Endothelial cell of umbilical vein (primary cell): ENCODE results near the gene CCDC167. TPM values are rescaled to one million over a fixed set of nuclear protein-coding genes. Genes with fewer than 3 reads are reported as not detected.

ENCODE experiments used
- BruUV-seq: library from RNA; stranded (reverse); fragments of 400-500 nt; replicated peaks from 2 replicates; lab custom pipeline; 2021; lab: Mats Ljungman, UMichigan
- CTCF ChIA-PET: fragments of 300-600, 350-600 bp; sonication (Branson Sonifier 250); formaldehyde crosslinking; loops from one replicate; lab custom pipeline; 2021; ENCODE audit warnings: antibody characterized with exemption, inconsistent platforms; lab: Charles Lee
- POLR2A ChIA-PET: fragments of 300-600, 350-600 bp; sonication (Branson Sonifier 250); formaldehyde crosslinking; loops from one replicate; lab custom pipeline; 2021; ENCODE audit warnings: antibody characterized with exemption, inconsistent platforms; lab: Charles Lee
- DNase-seq: peaks from one replicate; pipeline ENCODE4 v3.0.0-alpha.2; 2011; ENCODE audit warnings: low read depth, low spot score
- FAIRE-seq: peaks from 2 replicates; lab custom pipeline; 2011; peaks lifted over from hg19 to GRCh38; lab: Jason Lieb, UNC
- H2AFZ ChIP-seq: 2 replicates; pipeline ENCODE4 v1.6.0; 2012; ENCODE audit warnings: low read depth, low read length, control low read depth, inconsistent platforms
- H3K27ac ChIP-seq: 2 replicates; pipeline ENCODE4 v1.5.1; 2011; ENCODE audit warnings: low read depth, mild to moderate bottlenecking, control low read depth, low read length, moderate library complexity; ENCODE audit not compliant: insufficient read depth
- H3K27me3 ChIP-seq, 2 experiments: 2 replicates each; pipeline versions ENCODE4 v1.6.0 to v1.6.1; 2011; ENCODE audit warnings: low read length in 2 of 2, mixed read lengths in 1 of 2; ENCODE audit not compliant: control insufficient read depth in 2 of 2, insufficient read depth in 2 of 2
- H3K36me3 ChIP-seq, 2 experiments: 2 replicates in 1 of 2; 3 replicates in 1 of 2; pipeline ENCODE4 v1.5.1; 2011; ENCODE audit warnings: low read length in 2 of 2, mild to moderate bottlenecking in 1 of 2, moderate library complexity in 1 of 2; ENCODE audit not compliant: control insufficient read depth in 2 of 2, insufficient read depth in 2 of 2; ENCODE audit errors: extremely low read depth in 1 of 2
- H3K4me1 ChIP-seq: 3 replicates; pipeline ENCODE4 v1.5.1; 2011; ENCODE audit warnings: mild to moderate bottlenecking, low read length; ENCODE audit not compliant: control insufficient read depth, insufficient read depth; ENCODE audit errors: extremely low read depth
- H3K4me2 ChIP-seq: 2 replicates; pipeline ENCODE4 v1.6.1; 2011; ENCODE audit warnings: low read length, control low read depth, mixed read lengths; ENCODE audit not compliant: insufficient read depth
- H3K4me3 ChIP-seq, 3 experiments: fragments of 200-600 bp in 1 of 3; sonication (generic), shearing (Covaris generic) in 1 of 3; replicated peaks in 1 of 3; 2 replicates each; pipeline ENCODE4 v1.5.1; 2011 to 2016; ENCODE audit warnings: control low read depth in 3 of 3, low read length in 3 of 3, mild to moderate bottlenecking in 2 of 3, inconsistent platforms in 1 of 3, low read depth in 1 of 3, moderate library complexity in 1 of 3; ENCODE audit not compliant: insufficient read depth in 1 of 3
- H3K79me2 ChIP-seq: 2 replicates; pipeline ENCODE4 v1.6.0; 2012; ENCODE audit warnings: low read length, inconsistent platforms; ENCODE audit not compliant: control insufficient read depth, insufficient read depth
- H3K9ac ChIP-seq: replicated peaks from 2 replicates; pipeline ENCODE3; 2011; ENCODE audit warnings: low read length, control low read depth; ENCODE audit not compliant: insufficient read depth; ENCODE audit errors: extremely low read depth
- H3K9me1 ChIP-seq: replicated peaks from 3 replicates; pipeline ENCODE4 v1.6.0; 2011; ENCODE audit warnings: mild to moderate bottlenecking, low read length; ENCODE audit not compliant: control insufficient read depth, insufficient read depth; ENCODE audit errors: extremely low read depth
- H3K9me3 ChIP-seq: replicated peaks from 2 replicates; pipeline ENCODE4 v1.5.1; 2012; ENCODE audit warnings: low read length, inconsistent platforms; ENCODE audit not compliant: control insufficient read depth, insufficient read depth
- H4K20me1 ChIP-seq: replicated peaks from 2 replicates; pipeline ENCODE3; 2011; ENCODE audit warnings: mild to moderate bottlenecking, low read length; ENCODE audit not compliant: control insufficient read depth, insufficient read depth; ENCODE audit errors: extremely low read depth
- FOS ChIP-seq: IDR thresholded peaks from 2 replicates; pipeline ENCODE4 v1.6.1; 2011; ENCODE audit warnings: mild to moderate bottlenecking, low read length, moderate library complexity, borderline replicate concordance; ENCODE audit not compliant: insufficient read depth
- JUN ChIP-seq: IDR thresholded peaks from 2 replicates; pipeline ENCODE4 v1.6.1; 2011; ENCODE audit warnings: borderline replicate concordance, low read depth; ENCODE audit not compliant: insufficient read length, insufficient read depth
- POLR2AphosphoS5 ChIP-seq: IDR thresholded peaks from 2 replicates; pipeline ENCODE4 v1.6.1; 2012; ENCODE audit warnings: low read depth, mild to moderate bottlenecking, control low read depth, low read length, moderate library complexity; ENCODE audit not compliant: insufficient read depth
- dilution Hi-C: fragments of 300-500 bp; cut with MboI; formaldehyde crosslinking; loops from one replicate; pipeline ENCODE4 v1.15.0; 2019; ENCODE audit warnings: low sequenced_read_pairs; ENCODE audit not compliant: extremely low pct_ligation_motif_present
- intact Hi-C: fragments of 100-400 bp; cut with micrococcal nuclease; formaldehyde crosslinking; loops from one replicate; pipeline ENCODE4 v1.10.0; 2022
- polyA plus RNA-seq, 4 experiments: library from polyadenylated mRNA; depleted of rRNA in 3 of 4; stranded (reverse) in 3 of 4; unstranded in 1 of 4; fragments of >200 nt; gene quantifications; 2 replicates each; pipeline versions ENCODE4 v1.2.1 to v1.2.3, GENCODE V29; 2011 to 2012; ENCODE audit warnings: missing spikeins in 1 of 4
- total RNA-seq: library from RNA; stranded (reverse); gene quantifications from 2 replicates; pipeline ENCODE4 v1.2.3, GENCODE V29; 2021

CCDC167 gene
- total and polyA plus RNA-seq, 2 donors (not counting 3 experiments of a cell fraction or from before 2014, with no cell fraction given): 46.6 to 105 TPM

DNA sequence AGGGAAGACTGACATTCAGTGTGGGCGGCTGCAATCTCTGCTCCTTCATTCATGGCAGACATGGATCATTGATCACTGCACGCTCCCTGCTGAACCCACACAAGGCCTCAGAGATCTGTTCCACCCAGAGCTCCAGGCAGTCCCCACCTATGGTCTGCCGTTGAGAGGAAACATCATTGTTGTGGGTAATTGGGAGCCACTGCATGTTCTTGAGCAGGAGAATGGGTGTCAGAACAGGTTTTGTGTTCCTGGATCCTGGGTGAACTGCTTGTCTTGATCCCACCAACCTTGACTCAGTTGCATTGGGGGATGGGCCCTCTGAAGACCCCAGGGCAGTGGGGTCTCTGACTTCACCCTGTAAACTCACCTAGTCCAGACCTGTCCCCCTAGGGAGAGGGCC, 23.1 kb upstream of the CCDC167 start:
- no peaks in the 10 kb centered on the region for H3K9me3 ChIP-seq
- no peak for TF ChIP-seq JUN
- H3K27ac ChIP-seq: no peak overlapping the region
- H3K4me3 ChIP-seq: no peak overlapping the region
- H3K4me2 ChIP-seq: no peak overlapping the region
- dilution Hi-C loops (no loop called here), intact Hi-C loops (no loop called here)
- H2AFZ ChIP-seq: no peak overlapping the region
- no peaks in the 10 kb centered on the region for H3K36me3 ChIP-seq
- DNase-seq (no peak), FAIRE-seq (no peak)
- no peaks in the 10 kb centered on the region for H4K20me1 ChIP-seq
- H3K27me3 ChIP-seq: peaks cover 2 to 5% of the 10 kb centered on the region in 2 experiments
- H3K4me1 ChIP-seq: peaks cover 23% of the 10 kb centered on the region
- no peaks in the 10 kb centered on the region for H3K79me2 ChIP-seq
- no peak overlapping the region for H3K9ac ChIP-seq
- ChIA-PET POLR2A (no interaction called here), CTCF (no interaction called here)
- BruUV-seq: no TSS peak
- H3K9me1 ChIP-seq: no peaks in the 10 kb centered on the region

DNA sequence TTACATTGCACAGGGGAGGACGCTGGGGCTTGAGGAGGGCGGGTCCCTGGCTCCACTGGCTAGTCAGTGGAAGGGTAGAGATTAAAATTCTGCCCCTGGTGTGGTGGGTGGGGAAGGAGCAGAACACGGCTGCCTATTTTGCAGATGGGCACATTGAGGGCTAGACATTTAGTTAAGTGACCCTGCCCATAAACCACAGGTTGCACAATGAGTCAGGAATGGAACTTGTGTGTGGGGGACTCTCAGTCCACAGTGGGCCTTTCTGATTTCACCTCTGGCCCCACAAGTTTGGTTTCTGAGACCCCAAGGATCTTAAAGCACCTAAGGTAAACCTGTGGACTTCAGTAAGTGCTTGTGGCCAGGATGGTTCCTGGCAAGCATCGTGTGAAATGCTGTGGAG, 22.0 kb upstream of the CCDC167 start:
- Histone ChIP-seq H3K27me3 (no peaks in the 10 kb centered on the region), H3K9ac (no peak overlapping the region), H3K9me1 (no peaks in the 10 kb centered on the region), H3K4me3 (no peak overlapping the region), H3K4me1 (peaks cover 23% of the 10 kb centered on the region), H3K79me2 (no peaks in the 10 kb centered on the region), H4K20me1 (no peaks in the 10 kb centered on the region), H3K9me3 (no peaks in the 10 kb centered on the region), H2AFZ (no peak overlapping the region), H3K4me2 (no peak overlapping the region), H3K36me3 (no peaks in the 10 kb centered on the region), H3K27ac (no peak overlapping the region)
- FAIRE-seq (no peak), DNase-seq (no peak)
- BruUV-seq: no TSS peak
- intact Hi-C loops (no loop called here), dilution Hi-C loops (no loop called here)
- CTCF ChIA-PET: no interaction called here
- TF ChIP-seq POLR2AphosphoS5 (no peak), FOS (no peak), JUN (no peak)
- POLR2A ChIA-PET: no interaction called here
